ENCODE data around the gene GDF15. TPM values are rescaled to one million over a fixed set of nuclear protein-coding genes. Genes with fewer than 3 reads are reported as not detected.

Gene GDF15
- total RNA-seq, 4 donors from 2014 or later, result 0.49 to 5.1 (median 4.5) TPM; not detected in 1

- no peak overlapping the region for H3K4me3 ChIP-seq (ENCODE audit: low read depth, poor library complexity, severe bottlenecking)
- TF ChIP-seq POLR2A (IDR thresholded peaks at IDR 0.05), result no peak
- no peak for TF ChIP-seq CTCF (IDR thresholded peaks at IDR 0.05)
- 92 to 93% methylated on average over 9 of the region's 9 CpGs for WGBS, 2 donors
- intact Hi-C loops (cut with DNase I; ENCODE audit: low total_unique reads), result no loop called here
- DNase-seq (ENCODE audit: low spot score in 2 of 2), result no peak
Measured at GRCh38 chr19:18406749-18407148, 20.8 kb downstream of the GDF15 start.

GRCh38 chr19:18408053-18408476, 22.1 kb downstream of the GDF15 start:
- DNase-seq (ENCODE audit: low spot score in 2 of 2), result peak in 1 of 2 donors; percentile 19
- TF ChIP-seq POLR2A (IDR thresholded peaks at IDR 0.05) (no peak), CTCF (IDR thresholded peaks at IDR 0.05) (no peak)
- no peak overlapping the region for H3K4me3 ChIP-seq (ENCODE audit: low read depth, poor library complexity, severe bottlenecking)
- intact Hi-C loops (cut with DNase I; ENCODE audit: low total_unique reads), result no loop called here
- WGBS, 2 donors, result 45 to 58% methylated on average over 10 of the region's 10 CpGs

- intact Hi-C loops (cut with DNase I; ENCODE audit: low total_unique reads), result loop anchor here (5.0 kb wide), 1 partner anchor 60 kb away; no protein-coding TSS in a partner anchor
- TF ChIP-seq POLR2A (IDR thresholded peaks at IDR 0.05) (no peak), CTCF (IDR thresholded peaks at IDR 0.05) (no peak)
- no peak overlapping the region for H3K4me3 ChIP-seq (ENCODE audit: low read depth, poor library complexity, severe bottlenecking)
- peak in 1 of 2 donors; percentile 15 for DNase-seq (ENCODE audit: low spot score in 2 of 2)
- 77 to 83% methylated on average over 16 of the region's 16 CpGs for WGBS, 2 donors
Measured at GRCh38 chr19:18412610-18413239, 26.8 kb downstream of the GDF15 start.

- intact Hi-C loops (cut with DNase I; ENCODE audit: low total_unique reads), result loop anchor here (2.0 to 5.0 kb wide), 2 partner anchors 36 to 62 kb away; no protein-coding TSS in a partner anchor
Measured at GRCh38 chr19:18414504-18415177, 28.7 kb downstream of the GDF15 start.

GRCh38 chr19:18415178-18415867, 29.4 kb downstream of the GDF15 start:
- intact Hi-C loops (cut with DNase I; ENCODE audit: low total_unique reads), result loop anchor here (2.0 kb wide), 1 partner anchor 37 kb away; no protein-coding TSS in a partner anchor
- 10 to 14% methylated on average over 18 to 25 of the region's 25 CpGs for WGBS, 2 donors
- TF ChIP-seq POLR2A (IDR thresholded peaks at IDR 0.05) (no peak), CTCF (IDR thresholded peaks at IDR 0.05) (no peak)
- peak; percentile 53 to 95 for DNase-seq (ENCODE audit: low spot score in 2 of 2)
- H3K4me3 ChIP-seq (ENCODE audit: low read depth, poor library complexity, severe bottlenecking), result no peak overlapping the region

More at GRCh38 chr19:18414504-18415177, 28.7 kb downstream of the GDF15 start:
- DNase-seq (ENCODE audit: low spot score in 2 of 2), result peak in 1 of 2 donors; percentile 26
- TF ChIP-seq CTCF (IDR thresholded peaks at IDR 0.05), result no peak
- no peak for TF ChIP-seq POLR2A (IDR thresholded peaks at IDR 0.05)
- WGBS, 2 donors, result 26 to 33% methylated on average over 11 of the region's 11 CpGs
- no peak overlapping the region for H3K4me3 ChIP-seq (ENCODE audit: low read depth, poor library complexity, severe bottlenecking)

All from lower leg skin (tissue), 4 donors.